GM21528 (cell line): ENCODE results near the gene TOP1.

Source experiments
- ATAC-seq: cut with Tn5 transposase; IDR thresholded peaks from one replicate; pipeline ENCODE4 v1.9.1; 2021; ENCODE audit warnings: mild to moderate bottlenecking, moderate library complexity; ENCODE audit not compliant: unreplicated experiment, low FRiP score

Gene TOP1

GRCh38 chr20:41032271-41032670, 3.6 kb downstream of the TOP1 start:
- no peak for ATAC-seq

DNA sequence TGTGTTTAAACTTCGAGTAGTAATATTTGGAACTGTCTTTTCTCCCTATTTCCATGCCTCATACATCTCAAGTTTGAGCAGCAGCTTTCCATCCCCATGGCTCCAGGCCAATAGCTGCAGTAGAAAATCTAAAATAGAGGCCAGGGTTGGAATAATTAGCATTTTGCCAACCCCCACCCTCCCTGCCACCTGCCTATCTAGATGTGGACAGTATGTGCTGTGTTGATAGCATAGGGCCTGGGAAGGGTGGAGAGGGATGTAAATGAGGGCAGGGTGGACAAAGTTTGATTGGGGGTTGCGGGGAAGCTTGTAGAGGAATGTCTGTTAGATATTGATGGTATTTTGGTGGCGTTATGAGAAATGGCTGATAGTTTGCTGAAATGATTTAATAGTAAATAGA, 5.6 kb downstream of the TOP1 start:
- no peak for ATAC-seq

DNA sequence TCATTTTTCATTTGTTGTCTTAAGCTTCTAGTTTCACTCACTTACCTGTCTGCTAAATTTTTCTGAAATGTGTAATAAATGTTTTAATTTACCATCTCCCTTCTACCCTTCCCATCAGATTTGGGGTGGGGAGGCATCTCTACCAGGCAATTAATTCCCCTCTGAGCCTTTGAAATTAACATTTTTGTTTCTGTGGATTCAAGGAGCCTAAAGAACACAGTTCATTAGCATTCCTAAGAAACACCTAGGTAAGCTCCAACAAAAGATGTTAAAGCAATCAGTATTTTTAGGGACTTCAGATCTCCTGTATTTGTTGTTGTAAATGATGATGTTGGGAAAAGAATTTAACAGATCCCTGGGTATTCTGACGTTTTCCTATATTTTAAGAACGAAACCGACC, 6.6 kb downstream of the TOP1 start:
- no peak for ATAC-seq

- no peak for ATAC-seq
These were observed 8.6 kb downstream of the TOP1 start for GRCh38 chr20:41037179-41037578.

- no peak for ATAC-seq
These were observed 9.7 kb downstream of the TOP1 start for GRCh38 chr20:41038149-41038877.

DNA sequence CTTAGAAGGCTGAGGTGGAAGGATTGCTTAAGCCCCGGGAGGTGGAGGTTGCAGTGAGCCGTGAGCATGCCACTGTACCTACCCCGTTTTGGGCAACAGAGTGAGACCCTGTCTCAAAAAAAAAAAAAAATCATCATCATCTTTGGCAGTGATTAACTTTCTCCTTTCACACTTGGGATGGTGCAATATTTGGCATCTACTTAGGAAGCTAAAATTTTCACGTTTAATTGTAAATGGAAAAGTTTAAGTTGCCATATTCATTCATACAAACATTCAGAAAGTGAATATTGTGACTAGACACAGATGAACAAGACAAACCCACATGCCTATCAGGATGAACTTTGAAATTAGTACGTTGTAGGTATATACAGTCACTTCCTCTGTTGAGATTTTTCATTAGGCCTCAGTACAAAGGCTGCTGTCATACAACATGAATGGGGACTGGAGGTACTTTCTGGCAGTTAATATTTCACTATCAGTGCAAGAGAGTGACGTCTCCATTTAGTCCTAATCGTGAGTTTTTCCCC, 10.3 kb downstream of the TOP1 start:
- no peak for ATAC-seq

- ATAC-seq: no peak
These were observed 12.2 kb downstream of the TOP1 start for GRCh38 chr20:41040855-41041254.

DNA sequence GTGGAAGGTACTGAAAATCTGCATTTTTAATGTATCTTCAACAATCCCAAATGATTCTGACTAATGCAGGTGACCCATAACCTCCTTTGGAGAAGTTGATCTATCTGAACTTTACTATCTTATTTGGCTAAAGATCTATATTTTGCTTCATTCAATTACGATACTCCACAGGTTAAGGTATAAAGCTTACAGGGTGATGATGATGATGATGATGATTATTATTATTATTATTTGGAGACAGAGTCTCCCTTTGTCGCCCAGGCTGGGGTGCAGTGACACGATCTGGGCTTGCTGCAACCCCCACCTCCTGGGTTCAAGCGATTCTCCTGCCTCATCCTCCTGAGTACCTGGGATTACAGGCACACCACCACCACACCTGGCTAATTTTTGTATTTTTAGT, 13.1 kb downstream of the TOP1 start:
- no peak for ATAC-seq

DNA sequence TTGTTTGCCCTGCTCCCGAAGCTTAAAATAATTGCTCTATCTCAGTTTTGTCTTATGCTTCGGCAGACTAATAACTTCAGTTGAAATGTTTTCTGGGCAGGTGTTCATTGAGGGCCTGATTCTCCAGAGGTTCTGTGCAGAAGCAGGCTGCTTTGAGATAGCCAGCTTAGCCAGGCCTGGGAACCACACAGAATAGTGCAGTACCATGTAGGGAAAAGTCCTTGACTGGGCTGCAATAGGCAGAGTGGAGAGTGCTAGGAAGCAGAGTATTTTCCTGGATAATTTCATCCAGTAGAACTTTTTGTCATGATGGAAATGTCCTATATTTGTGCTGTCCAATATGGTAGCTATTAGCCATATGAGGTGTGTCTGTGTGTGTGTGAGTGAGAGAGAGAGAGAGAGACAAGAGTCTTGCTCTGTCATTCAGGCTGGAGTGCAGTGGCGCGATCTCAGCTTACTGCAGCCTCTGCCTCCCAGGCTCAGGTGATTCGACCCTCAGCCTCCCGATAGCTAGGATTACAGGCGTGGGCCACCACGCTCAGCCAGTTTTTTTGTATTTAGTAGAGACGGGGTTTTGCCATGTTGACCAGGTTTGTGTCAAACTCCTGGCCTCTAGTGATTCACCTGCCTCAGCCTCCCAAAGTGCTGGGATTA, 15.9 kb downstream of the TOP1 start:
- ATAC-seq: no peak

DNA sequence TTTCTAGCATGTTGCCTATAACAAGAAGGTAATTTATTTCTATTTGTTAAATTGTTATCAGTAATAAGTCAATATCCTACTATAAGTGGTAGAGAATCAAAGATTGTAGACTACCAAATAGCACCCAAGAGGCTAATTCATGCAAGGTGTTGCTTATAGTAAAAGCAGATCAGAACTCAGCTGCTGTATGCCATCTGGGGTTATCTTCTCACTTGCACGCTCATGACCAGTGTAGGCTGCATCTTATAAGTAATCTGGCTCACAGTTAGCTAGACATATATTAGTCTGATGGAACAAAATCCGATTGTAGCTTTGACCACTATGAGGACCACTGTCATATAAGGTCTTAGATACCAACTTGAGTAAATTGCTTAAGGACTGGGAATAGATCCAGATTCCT, 17.0 kb downstream of the TOP1 start:
- no peak for ATAC-seq

GRCh38 chr20:41046716-41047115, 18.1 kb downstream of the TOP1 start:
- ATAC-seq: no peak

GRCh38 chr20:41047279-41047974, 18.8 kb downstream of the TOP1 start:
- ATAC-seq: no peak

GRCh38 chr20:41047975-41048305, 19.3 kb downstream of the TOP1 start:
- no peak for ATAC-seq

- ATAC-seq: no peak
These were observed 20.1 kb downstream of the TOP1 start for GRCh38 chr20:41048461-41049301.

DNA sequence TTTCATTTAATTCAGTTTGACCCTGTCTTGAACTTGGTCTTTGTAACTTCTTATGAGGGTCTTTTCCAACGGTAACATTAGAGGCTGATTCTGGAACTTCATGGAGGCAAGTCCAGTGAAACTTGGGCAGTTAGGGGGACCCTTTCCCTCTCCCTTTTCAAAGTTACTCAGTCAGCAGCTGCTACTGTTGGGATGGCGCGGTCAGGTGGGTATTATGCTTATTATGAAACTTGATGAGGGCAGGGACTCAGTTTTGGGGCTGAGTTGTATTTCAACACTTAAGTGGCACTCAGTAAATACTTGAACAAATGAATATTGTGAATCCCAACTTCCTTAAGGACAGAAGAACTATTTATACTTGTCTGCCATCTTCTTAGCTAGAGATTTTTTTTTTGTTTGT, 20.8 kb downstream of the TOP1 start:
- no peak for ATAC-seq

DNA sequence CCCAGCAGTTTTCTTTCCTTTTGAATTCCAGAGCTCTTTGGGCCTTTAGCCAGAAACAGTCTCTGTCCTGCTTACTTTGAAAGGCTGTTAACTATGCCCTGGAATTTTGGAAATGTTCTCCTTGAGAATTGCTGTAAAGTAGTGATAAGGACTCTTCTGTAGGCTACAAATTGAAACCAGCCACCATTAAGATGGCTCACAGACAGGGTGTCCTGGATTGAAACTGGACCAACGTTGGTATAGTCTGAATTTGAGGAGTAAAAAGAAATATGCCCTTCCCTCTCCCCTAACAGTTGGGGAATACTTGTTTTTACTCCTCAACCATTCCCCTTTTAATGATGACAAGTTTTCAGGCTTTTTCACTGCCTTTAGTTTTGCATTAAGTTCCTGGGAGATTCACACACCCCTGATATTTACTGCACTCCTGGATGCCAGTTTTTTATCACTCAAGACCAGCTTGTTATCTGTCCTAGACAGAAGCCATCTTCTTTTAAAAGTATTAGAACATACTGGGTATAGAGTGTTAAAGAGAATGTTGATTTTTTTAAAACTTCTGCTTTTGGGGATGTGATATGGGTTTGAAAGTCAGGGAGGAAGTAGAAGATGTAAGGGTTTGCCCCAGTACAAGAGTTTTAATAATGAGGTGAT, 21.9 kb downstream of the TOP1 start:
- ATAC-seq: no peak

GRCh38 chr20:41051009-41051825, 22.6 kb downstream of the TOP1 start:
- ATAC-seq: no peak

DNA sequence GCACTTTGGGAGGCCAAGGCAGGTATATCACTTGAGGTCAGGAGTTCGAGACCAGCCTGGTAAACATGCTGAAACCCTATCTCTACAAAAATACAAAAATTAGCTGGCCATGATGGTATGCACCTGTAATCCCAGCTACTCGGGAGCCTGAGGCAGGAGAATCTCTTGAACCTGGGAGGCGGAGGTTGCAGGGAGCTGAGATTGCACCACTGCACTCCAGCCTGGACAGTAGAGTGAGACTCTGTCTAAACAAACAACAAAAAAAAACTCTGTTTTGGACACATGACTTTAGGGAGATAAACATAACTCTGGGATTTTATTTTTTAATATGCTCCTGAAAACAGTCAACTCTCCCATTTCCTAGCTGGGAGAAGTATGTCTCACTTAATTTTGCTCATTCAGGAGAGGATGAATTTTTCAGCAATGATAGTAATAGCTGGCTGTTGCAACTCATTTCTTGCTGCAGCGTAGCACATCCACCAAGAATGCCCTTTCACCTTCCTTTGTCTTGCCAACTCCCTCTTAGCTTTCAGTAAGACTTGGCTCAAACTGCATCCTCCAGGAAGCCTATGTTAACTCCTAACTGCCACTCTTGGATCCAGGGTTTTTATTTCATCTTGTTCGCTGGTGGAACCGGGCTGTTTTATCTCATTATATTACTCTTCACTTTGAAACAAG, 24.3 kb downstream of the TOP1 start:
- no peak for ATAC-seq
